Measurements from ENCODE around the gene ACOT7. TPM values are rescaled to one million over a fixed set of nuclear protein-coding genes. Genes with fewer than 3 reads are reported as not detected.

Gene ACOT7
- total RNA-seq, 1 experiment from 2014 or later, result 36.2 TPM

DNA sequence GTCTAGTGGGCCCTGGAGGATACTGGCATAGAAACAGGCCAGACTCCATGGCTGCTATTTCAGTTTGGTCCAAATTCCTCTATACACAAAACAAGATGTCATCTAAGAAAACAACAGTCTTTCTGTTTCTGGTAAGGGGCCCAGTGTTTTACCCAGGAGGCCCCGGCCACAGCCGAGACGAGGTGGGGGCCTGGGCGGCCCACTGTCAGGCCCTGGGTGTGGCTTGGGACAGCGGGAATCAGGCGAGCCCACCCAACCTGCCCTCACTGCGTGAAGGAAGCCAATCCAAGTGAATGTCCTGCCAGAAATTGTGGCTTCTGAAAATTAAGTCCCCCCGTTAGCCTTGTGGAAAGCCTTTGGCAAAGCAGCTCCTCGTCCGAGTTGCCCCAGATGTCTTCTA lies 101.5 kb downstream of the ACOT7 start:
- TF ChIP-seq, protein P1, sequence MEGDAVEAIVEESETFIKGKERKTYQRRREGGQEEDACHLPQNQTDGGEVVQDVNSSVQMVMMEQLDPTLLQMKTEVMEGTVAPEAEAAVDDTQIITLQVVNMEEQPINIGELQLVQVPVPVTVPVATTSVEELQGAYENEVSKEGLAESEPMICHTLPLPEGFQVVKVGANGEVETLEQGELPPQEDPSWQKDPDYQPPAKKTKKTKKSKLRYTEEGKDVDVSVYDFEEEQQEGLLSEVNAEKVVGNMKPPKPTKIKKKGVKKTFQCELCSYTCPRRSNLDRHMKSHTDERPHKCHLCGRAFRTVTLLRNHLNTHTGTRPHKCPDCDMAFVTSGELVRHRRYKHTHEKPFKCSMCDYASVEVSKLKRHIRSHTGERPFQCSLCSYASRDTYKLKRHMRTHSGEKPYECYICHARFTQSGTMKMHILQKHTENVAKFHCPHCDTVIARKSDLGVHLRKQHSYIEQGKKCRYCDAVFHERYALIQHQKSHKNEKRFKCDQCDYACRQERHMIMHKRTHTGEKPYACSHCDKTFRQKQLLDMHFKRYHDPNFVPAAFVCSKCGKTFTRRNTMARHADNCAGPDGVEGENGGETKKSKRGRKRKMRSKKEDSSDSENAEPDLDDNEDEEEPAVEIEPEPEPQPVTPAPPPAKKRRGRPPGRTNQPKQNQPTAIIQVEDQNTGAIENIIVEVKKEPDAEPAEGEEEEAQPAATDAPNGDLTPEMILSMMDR (IDR thresholded peaks at IDR 0.05; ENCODE audit: unreplicated experiment), result no peak
- Mint-ChIP-seq H3K27me3 (ENCODE audit: unreplicated experiment) (no peaks in the 10 kb centered on the region), H3K4me3 (ENCODE audit: low read depth, unreplicated experiment) (no peak overlapping the region), H3K27ac (ENCODE audit: unreplicated experiment) (no peak overlapping the region), H3K36me3 (ENCODE audit: insufficient read depth, unreplicated experiment) (no peaks in the 10 kb centered on the region), H3K9me3 (ENCODE audit: low read depth, unreplicated experiment) (no peaks in the 10 kb centered on the region), H3K4me1 (ENCODE audit: low read depth, unreplicated experiment) (no peaks in the 10 kb centered on the region)
- CTCF ChIA-PET, result no interaction called here
- DNase-seq, result no peak
- intact Hi-C loops (cut with micrococcal nuclease; ENCODE audit: unreplicated experiment), result no loop called here
- no TSS peak for BruUV-seq (replicated peaks)

DNA sequence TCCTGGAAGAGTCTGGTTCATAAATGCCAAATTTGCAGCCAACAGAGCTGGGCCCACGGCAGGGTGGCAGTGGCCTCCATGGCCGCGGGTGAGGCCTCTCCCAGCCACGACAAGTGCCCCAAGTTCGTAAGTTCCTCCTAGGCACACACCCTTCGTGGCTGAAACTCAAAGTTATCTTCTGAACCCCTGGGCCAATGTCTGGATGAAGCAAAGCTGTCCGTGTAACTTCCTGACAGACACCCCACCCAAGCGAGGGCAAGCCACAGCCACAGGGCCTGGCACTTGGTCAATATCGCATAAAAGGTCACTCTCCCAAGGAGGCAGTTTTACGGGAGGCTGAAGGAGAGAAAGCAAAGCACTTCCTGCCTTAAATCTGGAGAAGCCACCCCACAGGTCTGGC lies 104.9 kb downstream of the ACOT7 start:
- H3K27ac Mint-ChIP-seq (ENCODE audit: unreplicated experiment), result no peak overlapping the region

DNA sequence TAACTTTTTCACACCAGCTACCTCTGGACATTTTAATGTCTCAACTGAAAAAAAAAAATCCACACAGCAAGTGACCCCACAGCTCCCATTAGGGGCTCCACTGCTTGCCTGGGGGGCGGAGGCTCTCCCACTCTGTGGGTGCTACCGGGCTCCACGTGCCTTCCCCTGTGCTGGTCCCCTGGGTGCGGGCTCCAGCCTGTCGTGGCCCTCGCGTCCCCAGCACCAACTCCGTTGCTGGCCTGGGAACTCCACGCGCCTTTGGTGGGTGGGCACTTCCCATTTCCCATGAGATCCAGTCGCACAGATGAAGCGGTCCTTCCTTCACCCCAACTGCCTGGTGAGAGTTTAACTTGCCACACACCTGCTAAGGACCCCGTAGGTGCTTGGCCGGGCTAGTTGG lies 105.5 kb downstream of the ACOT7 start:
- no peak for DNase-seq
- intact Hi-C loops (cut with micrococcal nuclease; ENCODE audit: unreplicated experiment), result no loop called here
- Mint-ChIP-seq H3K27me3 (ENCODE audit: unreplicated experiment) (no peaks in the 10 kb centered on the region), H3K4me1 (ENCODE audit: low read depth, unreplicated experiment) (no peaks in the 10 kb centered on the region), H3K4me3 (ENCODE audit: low read depth, unreplicated experiment) (no peak overlapping the region), H3K27ac (ENCODE audit: unreplicated experiment) (no peak overlapping the region), H3K36me3 (ENCODE audit: insufficient read depth, unreplicated experiment) (no peaks in the 10 kb centered on the region), H3K9me3 (ENCODE audit: low read depth, unreplicated experiment) (no peaks in the 10 kb centered on the region)
- BruUV-seq (replicated peaks), result no TSS peak
- TF ChIP-seq, protein P1 (IDR thresholded peaks at IDR 0.05; ENCODE audit: unreplicated experiment), result no peak
- CTCF ChIA-PET, result no interaction called here

More for the DNA sequence above, 104.9 kb downstream of the ACOT7 start:
- H3K36me3 Mint-ChIP-seq (ENCODE audit: insufficient read depth, unreplicated experiment), result no peaks in the 10 kb centered on the region
- H3K27me3 Mint-ChIP-seq (ENCODE audit: unreplicated experiment), result no peaks in the 10 kb centered on the region
- no peak for DNase-seq
- TF ChIP-seq, protein P1 (IDR thresholded peaks at IDR 0.05; ENCODE audit: unreplicated experiment), result no peak
- intact Hi-C loops (cut with micrococcal nuclease; ENCODE audit: unreplicated experiment), result no loop called here
- no peak overlapping the region for H3K4me3 Mint-ChIP-seq (ENCODE audit: low read depth, unreplicated experiment)
- CTCF ChIA-PET, result no interaction called here
- no peaks in the 10 kb centered on the region for H3K9me3 Mint-ChIP-seq (ENCODE audit: low read depth, unreplicated experiment)
- no TSS peak for BruUV-seq (replicated peaks)
- no peaks in the 10 kb centered on the region for H3K4me1 Mint-ChIP-seq (ENCODE audit: low read depth, unreplicated experiment)

DNA sequence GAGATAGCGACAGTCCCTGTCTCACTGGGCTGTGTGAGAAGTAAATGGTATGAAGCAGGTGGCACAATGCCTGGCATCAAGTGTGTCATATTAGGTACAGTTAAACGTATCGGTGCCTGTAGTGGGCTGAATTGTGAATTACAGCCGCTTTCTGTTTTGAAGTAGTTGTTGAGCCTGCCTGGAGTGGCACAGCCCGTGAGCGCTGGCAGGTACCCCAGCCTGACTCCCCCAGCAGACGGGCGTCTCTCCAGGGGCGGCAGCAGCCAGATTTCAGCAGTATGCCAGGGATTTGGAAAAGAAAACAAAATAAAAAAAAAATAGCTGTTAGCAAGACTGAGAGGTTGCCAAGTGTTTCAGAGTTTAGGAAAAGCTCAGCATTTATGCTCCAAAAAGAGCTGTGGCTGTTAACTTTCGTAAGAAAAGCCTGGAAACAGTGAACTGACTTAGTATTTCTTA lies 106.1 kb downstream of the ACOT7 start:
- Mint-ChIP-seq H3K36me3 (ENCODE audit: insufficient read depth, unreplicated experiment) (no peaks in the 10 kb centered on the region), H3K9me3 (ENCODE audit: low read depth, unreplicated experiment) (no peaks in the 10 kb centered on the region), H3K4me3 (ENCODE audit: low read depth, unreplicated experiment) (no peak overlapping the region), H3K27ac (ENCODE audit: unreplicated experiment) (no peak overlapping the region), H3K4me1 (ENCODE audit: low read depth, unreplicated experiment) (no peaks in the 10 kb centered on the region), H3K27me3 (ENCODE audit: unreplicated experiment) (no peaks in the 10 kb centered on the region)
- BruUV-seq (replicated peaks), result no TSS peak
- no peak for DNase-seq
- TF ChIP-seq, protein P1 (IDR thresholded peaks at IDR 0.05; ENCODE audit: unreplicated experiment), result no peak
- intact Hi-C loops (cut with micrococcal nuclease; ENCODE audit: unreplicated experiment), result no loop called here
- CTCF ChIA-PET, result no interaction called here
